Measurements from ENCODE around the gene HOXC4.
A peak's percentile ranks its signal among the peaks of the same experiment; 100 is the strongest.
"Not testable (repeated sequence)": the region's sequence is repeated elsewhere in the genome, so short reads cannot be mapped to it uniquely, and the experiment has no call there.

The HOXC4 gene

GRCh38 chr12:54041097-54041690, 12.4 kb upstream of the HOXC4 start:
- no peak for DNase-seq

GRCh38 chr12:54042033-54042432, 11.6 kb upstream of the HOXC4 start:
- DNase-seq = not testable (repeated sequence)

GRCh38 chr12:54042970-54043853, 10.4 kb upstream of the HOXC4 start:
- no peak for DNase-seq

- no peak for DNase-seq
Measured at GRCh38 chr12:54044425-54045103, 9.1 kb upstream of the HOXC4 start.

- DNase-seq = no peak
Measured at GRCh38 chr12:54045401-54045800, 8.2 kb upstream of the HOXC4 start.

- no peak for DNase-seq
Measured at GRCh38 chr12:54045868-54046521, 7.6 kb upstream of the HOXC4 start.

GRCh38 chr12:54046809-54047159, 6.9 kb upstream of the HOXC4 start:
- no peak for DNase-seq

GRCh38 chr12:54047160-54047963, 6.3 kb upstream of the HOXC4 start:
- no peak for DNase-seq

- no peak for DNase-seq
Measured at GRCh38 chr12:54047964-54048303, 5.7 kb upstream of the HOXC4 start.

- no peak for DNase-seq
Measured at GRCh38 chr12:54048406-54049093, 5.1 kb upstream of the HOXC4 start.

- no peak for DNase-seq
Measured at GRCh38 chr12:54049108-54049507, 4.5 kb upstream of the HOXC4 start.

GRCh38 chr12:54050482-54050810, 3.2 kb upstream of the HOXC4 start:
- DNase-seq = no peak

- DNase-seq = peak in 1 of 2 donors; percentile 11
Measured at GRCh38 chr12:54051026-54051842, 2.4 kb upstream of the HOXC4 start.

- DNase-seq = no peak
Measured at GRCh38 chr12:54051874-54052437, 1.7 kb upstream of the HOXC4 start.

GRCh38 chr12:54052438-54053002, 1.1 kb upstream of the HOXC4 start:
- no peak for DNase-seq

GRCh38 chr12:54053003-54053750, 458 bp upstream of the HOXC4 start:
- DNase-seq = no peak

GRCh38 chr12:54054742-54055194, 1.1 kb downstream of the HOXC4 start:
- DNase-seq = no peak

- no peak for DNase-seq
Measured at GRCh38 chr12:54055552-54055951, 1.9 kb downstream of the HOXC4 start.

- DNase-seq = no peak
Measured at GRCh38 chr12:54056110-54056509, 2.5 kb downstream of the HOXC4 start.

Data from inflammatory macrophage treated with lipopolysaccharide for 1 hour (primary cell).